H9 (cell line): ENCODE measurements around the gene EFNB3. TPM values are rescaled to one million over a fixed set of nuclear protein-coding genes. Genes with fewer than 3 reads are reported as not detected.

Experiments
- DNase-seq: peaks from one replicate; pipeline ENCODE4 v3.0.0-alpha.2; 2017
- H2AFZ ChIP-seq: one replicate; pipeline ENCODE4 v1.6.1; 2013; ENCODE audit warnings: mild to moderate bottlenecking, low read length, control low read depth, moderate library complexity
- H2AK5ac ChIP-seq: 2 replicates; pipeline ENCODE4 v1.6.1; 2013; ENCODE audit warnings: low read length, control low read depth, mixed read lengths; ENCODE audit not compliant: insufficient read length
- H2BK120ac ChIP-seq: one replicate; pipeline ENCODE4 v1.6.1; 2013; ENCODE audit warnings: low read depth, mild to moderate bottlenecking, low read length, control low read depth, inconsistent platforms; ENCODE audit not compliant: poor library complexity, severe bottlenecking
- H2BK12ac ChIP-seq: 2 replicates; pipeline ENCODE4 v1.6.1; 2013; ENCODE audit warnings: low read length, control low read depth, mixed read lengths, low read depth; ENCODE audit not compliant: insufficient read length
- H2BK15ac ChIP-seq: 2 replicates; pipeline ENCODE4 v1.6.1; 2013; ENCODE audit warnings: low read depth, low read length, control low read depth
- H2BK20ac ChIP-seq: one replicate; pipeline ENCODE4 v1.6.1; 2013; ENCODE audit warnings: low read depth, mild to moderate bottlenecking, low read length, control low read depth, inconsistent platforms; ENCODE audit not compliant: poor library complexity, severe bottlenecking
- H2BK5ac ChIP-seq: 2 replicates; pipeline ENCODE4 v1.6.1; 2013; ENCODE audit warnings: low read length, control low read depth, mixed read lengths; ENCODE audit not compliant: insufficient read length
- H3K14ac ChIP-seq: 2 replicates; pipeline ENCODE4 v1.6.1; 2013; ENCODE audit warnings: low read length, control low read depth; ENCODE audit not compliant: insufficient read depth
- H3K18ac ChIP-seq: 2 replicates; pipeline ENCODE4 v1.6.1; 2013; ENCODE audit warnings: low read depth, mild to moderate bottlenecking, mixed read lengths, low read length, control low read depth; ENCODE audit not compliant: insufficient read length
- H3K23ac ChIP-seq: 2 replicates; pipeline ENCODE4 v1.6.1; 2013; ENCODE audit warnings: low read length, control low read depth, mixed read lengths, low read depth; ENCODE audit not compliant: insufficient read length
- H3K23me2 ChIP-seq: 2 replicates; pipeline ENCODE4 v1.6.1; 2013; ENCODE audit warnings: low read depth, mild to moderate bottlenecking, mixed read lengths, low read length, control low read depth; ENCODE audit not compliant: insufficient read length, poor library complexity, severe bottlenecking
- H3K27ac ChIP-seq: 2 replicates; pipeline ENCODE4 v1.5.1; 2013; ENCODE audit warnings: low read length, control low read depth, mixed read lengths, low read depth; ENCODE audit not compliant: insufficient read length
- H3K27me3 ChIP-seq: 2 replicates; pipeline ENCODE4 v1.6.1; 2013; ENCODE audit warnings: low read length, control low read depth, inconsistent platforms; ENCODE audit not compliant: insufficient read depth
- H3K4ac ChIP-seq: 2 replicates; pipeline ENCODE4 v1.6.1; 2013; ENCODE audit warnings: low read depth, mild to moderate bottlenecking, control low read depth, inconsistent platforms, low read length, moderate library complexity
- H3K4me1 ChIP-seq: 2 replicates; pipeline ENCODE4 v1.6.1; 2013; ENCODE audit warnings: low read length, control low read depth, inconsistent platforms; ENCODE audit not compliant: insufficient read depth
- H3K4me2 ChIP-seq: 2 replicates; pipeline ENCODE4 v1.6.1; 2013; ENCODE audit warnings: low read length, control low read depth, mixed read lengths; ENCODE audit not compliant: insufficient read length, insufficient read depth
- H3K56ac ChIP-seq: 2 replicates; pipeline ENCODE4 v1.6.1; 2013; ENCODE audit warnings: low read depth, mild to moderate bottlenecking, mixed read lengths, low read length, control low read depth; ENCODE audit not compliant: insufficient read length
- H3K79me1 ChIP-seq: 2 replicates; pipeline ENCODE4 v1.6.1; 2013; ENCODE audit warnings: low read depth, mild to moderate bottlenecking, moderate library complexity, low read length, control low read depth, inconsistent platforms; ENCODE audit not compliant: insufficient read depth, poor library complexity, severe bottlenecking
- H3K79me2 ChIP-seq: 2 replicates; pipeline ENCODE4 v1.6.1; 2013; ENCODE audit warnings: low read length, control low read depth, inconsistent platforms; ENCODE audit not compliant: insufficient read depth
- H3K9ac ChIP-seq: 2 replicates; pipeline ENCODE4 v1.6.1; 2013; ENCODE audit warnings: low read length, control low read depth, mixed read lengths; ENCODE audit not compliant: insufficient read length; ENCODE audit errors: extremely low read depth
- H3K9me3 ChIP-seq: one replicate; pipeline ENCODE4 v1.6.1; 2013; ENCODE audit warnings: low read depth, low read length, inconsistent platforms; ENCODE audit not compliant: control insufficient read depth
- H3T11ph ChIP-seq: one replicate; pipeline ENCODE4 v1.6.1; 2013; ENCODE audit warnings: mild to moderate bottlenecking, low read length, control low read depth, inconsistent platforms
- H4K20me1 ChIP-seq: one replicate; pipeline ENCODE4 v1.6.1; 2013; ENCODE audit not compliant: control insufficient read depth, insufficient read length, insufficient read depth
- H4K5ac ChIP-seq: 2 replicates; pipeline ENCODE4 v1.6.1; 2013; ENCODE audit warnings: low read depth, mild to moderate bottlenecking, mixed read lengths, low read length, control low read depth; ENCODE audit not compliant: insufficient read length
- H4K8ac ChIP-seq: replicated peaks from 2 replicates; pipeline ENCODE4 v1.6.1; 2013; ENCODE audit warnings: low read length, control low read depth, mixed read lengths, low read depth; ENCODE audit not compliant: insufficient read length
- H4K91ac ChIP-seq: 2 replicates; pipeline ENCODE4 v1.6.1; 2013; ENCODE audit warnings: low read depth, mild to moderate bottlenecking, moderate library complexity, mixed read lengths, low read length, control low read depth; ENCODE audit not compliant: insufficient read length
- H3K27ac Mint-ChIP-seq, 3 experiments: 2 replicates in 2 of 3; 3 replicates in 1 of 3; pipeline ENCODE4 v1.8.0; 2020 to 2021; ENCODE audit warnings: mixed read lengths in 3 of 3, mild to moderate bottlenecking in 1 of 3, moderate library complexity in 1 of 3
- H3K27me3 Mint-ChIP-seq: 2 replicates; pipeline ENCODE4 v1.8.0; 2021; ENCODE audit warnings: low read depth, mild to moderate bottlenecking, moderate library complexity, mixed read lengths
- H3K36me3 Mint-ChIP-seq, 3 experiments: 2 replicates in 2 of 3; 3 replicates in 1 of 3; pipeline ENCODE4 v1.8.0; 2020 to 2021; ENCODE audit warnings: low read depth in 3 of 3, mixed read lengths in 3 of 3; ENCODE audit not compliant: insufficient read depth in 1 of 3
- H3K4me1 Mint-ChIP-seq, 2 experiments: 2 replicates each; pipeline ENCODE4 v1.8.0; 2020; ENCODE audit warnings: mixed read lengths in 2 of 2
- H3K4me3 Mint-ChIP-seq, 2 experiments: 2 replicates in 1 of 2; 3 replicates in 1 of 2; pipeline ENCODE4 v1.8.0; 2020 to 2021; ENCODE audit warnings: mild to moderate bottlenecking in 2 of 2, mixed read lengths in 2 of 2, moderate library complexity in 1 of 2
- H3K9me3 Mint-ChIP-seq, 2 experiments: 2 replicates in 1 of 2; 3 replicates in 1 of 2; pipeline ENCODE4 v1.8.0; 2020; ENCODE audit warnings: mild to moderate bottlenecking in 2 of 2, mixed read lengths in 2 of 2, moderate library complexity in 1 of 2
- CTCF ChIP-seq: fragments of 200-600 bp; sonication (generic); conservative IDR thresholded peaks from 3 replicates; pipeline ENCODE4 v1.8.0; 2021; ENCODE audit warnings: antibody characterized with exemption, mild to moderate bottlenecking
- WGBS: extraction: QIAGEN DNeasy Blood & Tissue Kit; methylation state at CpG from one replicate; pipeline ENCODE4 v1.1.7; 2013; ENCODE audit warnings: missing lambda C conversion rate, low lambda C conversion rate, mixed read lengths; ENCODE audit not compliant: insufficient read length; ENCODE audit errors: extremely low coverage; 5-methylcytosine and 5-hydroxymethylcytosine counted together
- total RNA-seq: library from RNA; stranded (reverse); gene quantifications from 2 replicates; pipeline ENCODE4 v1.2.1, GENCODE V29; 2021

EFNB3 gene
- total RNA-seq, 1 experiment from 2014 or later: 11.3 TPM

GRCh38 chr17:7656958-7657609 lies 47.9 kb upstream of the EFNB3 start:
- Histone ChIP-seq H2BK120ac (no peak overlapping the region), H2AK5ac (no peak overlapping the region), H3K14ac (no peak overlapping the region), H2BK12ac (no peak overlapping the region), H3K79me1 (no peaks in the 10 kb centered on the region), H3K23ac (no peak overlapping the region), H4K5ac (no peak overlapping the region), H3K4ac (no peak overlapping the region), H3K18ac (peak overlapping the region; percentile 43), H3K9me3 (no peaks in the 10 kb centered on the region), H2BK15ac (no peak overlapping the region), H3K4me1 (peaks cover 8% of the 10 kb centered on the region; the same call in 1 of the 2 replicates), H3K56ac (no peak overlapping the region), H2BK5ac (no peak overlapping the region), H4K8ac (no peak overlapping the region), H3K9ac (no peak overlapping the region), H3K79me2 (no peaks in the 10 kb centered on the region), H4K20me1 (no peaks in the 10 kb centered on the region), H3K27ac (peak overlapping the region; percentile 86), H3K4me2 (peak overlapping the region; percentile 73), H4K91ac (no peak overlapping the region), H2AFZ (peak overlapping the region; percentile 72), H3K23me2 (peaks cover 6% of the 10 kb centered on the region), H2BK20ac (no peak overlapping the region), H3K27me3 (no peaks in the 10 kb centered on the region; the same call in 1 of the 2 replicates), H3T11ph (no peak overlapping the region)
- H3K4me3 Mint-ChIP-seq: peak overlapping the region; percentile 43 to 75
- DNase-seq: peak; percentile 98
- H3K4me1 Mint-ChIP-seq: peaks cover 30 to 41% of the 10 kb centered on the region in 2 experiments
- H3K27me3 Mint-ChIP-seq: peaks cover 27% of the 10 kb centered on the region
- H3K36me3 Mint-ChIP-seq: peaks cover 7 to 33% (median 10%) of the 10 kb centered on the region in 3 experiments; a peak in 6 of 7 replicates
- TF ChIP-seq CTCF: peak; percentile 29; the same call in 1 of the 3 replicates
- WGBS: no CpG with 5 or more reads among the region's 10 CpGs
- peak overlapping the region; percentile 91 to 98 (median 94) for H3K27ac Mint-ChIP-seq
- H3K9me3 Mint-ChIP-seq: no peaks in the 10 kb centered on the region; a peak in 1 of 5 replicates
